Neural progenitor cell (in vitro differentiated cells): Measurements from ENCODE around the gene GALNS.

Source experiments
- CTCF ChIP-seq: fragments of 200-600 bp; sonication (generic); IDR thresholded peaks from 2 replicates; pipeline ENCODE4 v1.5.1; 2017; ENCODE audit warnings: antibody characterized with exemption, mild to moderate bottlenecking
- EZH2 ChIP-seq: fragments of 200-600 bp; sonication (generic); IDR thresholded peaks from 2 replicates; pipeline ENCODE4 v1.6.1; 2017; ENCODE audit warnings: antibody characterized with exemption, mild to moderate bottlenecking, moderate library complexity

GRCh38 chr16:88809676-88810165 lies 47.0 kb downstream of the GALNS start:
- TF ChIP-seq CTCF (no peak), EZH2 (no peak)
